Measurements from ENCODE around the gene MSANTD3.

GRCh38 chr9:100441911-100442361 lies 15.0 kb downstream of the MSANTD3 start:
- no peak for TF ChIP-seq CBX3 (IDR thresholded peaks at IDR 0.05; ENCODE audit: borderline replicate concordance in 1 of 2, low read length in 2 of 2)
- TF ChIP-seq, protein P1, sequence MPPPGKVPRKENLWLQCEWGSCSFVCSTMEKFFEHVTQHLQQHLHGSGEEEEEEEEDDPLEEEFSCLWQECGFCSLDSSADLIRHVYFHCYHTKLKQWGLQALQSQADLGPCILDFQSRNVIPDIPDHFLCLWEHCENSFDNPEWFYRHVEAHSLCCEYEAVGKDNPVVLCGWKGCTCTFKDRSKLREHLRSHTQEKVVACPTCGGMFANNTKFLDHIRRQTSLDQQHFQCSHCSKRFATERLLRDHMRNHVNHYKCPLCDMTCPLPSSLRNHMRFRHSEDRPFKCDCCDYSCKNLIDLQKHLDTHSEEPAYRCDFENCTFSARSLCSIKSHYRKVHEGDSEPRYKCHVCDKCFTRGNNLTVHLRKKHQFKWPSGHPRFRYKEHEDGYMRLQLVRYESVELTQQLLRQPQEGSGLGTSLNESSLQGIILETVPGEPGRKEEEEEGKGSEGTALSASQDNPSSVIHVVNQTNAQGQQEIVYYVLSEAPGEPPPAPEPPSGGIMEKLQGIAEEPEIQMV (tag; conservative IDR thresholded peaks at IDR 0.05; ENCODE audit: low read depth): no peak
- TF ChIP-seq POLR2A (conservative IDR thresholded peaks at IDR 0.05): no peak
- TF ChIP-seq ETS1 (conservative IDR thresholded peaks at IDR 0.05; ENCODE audit: control insufficient read depth, low read depth, low read length): no peak
- TF ChIP-seq, protein P2, sequence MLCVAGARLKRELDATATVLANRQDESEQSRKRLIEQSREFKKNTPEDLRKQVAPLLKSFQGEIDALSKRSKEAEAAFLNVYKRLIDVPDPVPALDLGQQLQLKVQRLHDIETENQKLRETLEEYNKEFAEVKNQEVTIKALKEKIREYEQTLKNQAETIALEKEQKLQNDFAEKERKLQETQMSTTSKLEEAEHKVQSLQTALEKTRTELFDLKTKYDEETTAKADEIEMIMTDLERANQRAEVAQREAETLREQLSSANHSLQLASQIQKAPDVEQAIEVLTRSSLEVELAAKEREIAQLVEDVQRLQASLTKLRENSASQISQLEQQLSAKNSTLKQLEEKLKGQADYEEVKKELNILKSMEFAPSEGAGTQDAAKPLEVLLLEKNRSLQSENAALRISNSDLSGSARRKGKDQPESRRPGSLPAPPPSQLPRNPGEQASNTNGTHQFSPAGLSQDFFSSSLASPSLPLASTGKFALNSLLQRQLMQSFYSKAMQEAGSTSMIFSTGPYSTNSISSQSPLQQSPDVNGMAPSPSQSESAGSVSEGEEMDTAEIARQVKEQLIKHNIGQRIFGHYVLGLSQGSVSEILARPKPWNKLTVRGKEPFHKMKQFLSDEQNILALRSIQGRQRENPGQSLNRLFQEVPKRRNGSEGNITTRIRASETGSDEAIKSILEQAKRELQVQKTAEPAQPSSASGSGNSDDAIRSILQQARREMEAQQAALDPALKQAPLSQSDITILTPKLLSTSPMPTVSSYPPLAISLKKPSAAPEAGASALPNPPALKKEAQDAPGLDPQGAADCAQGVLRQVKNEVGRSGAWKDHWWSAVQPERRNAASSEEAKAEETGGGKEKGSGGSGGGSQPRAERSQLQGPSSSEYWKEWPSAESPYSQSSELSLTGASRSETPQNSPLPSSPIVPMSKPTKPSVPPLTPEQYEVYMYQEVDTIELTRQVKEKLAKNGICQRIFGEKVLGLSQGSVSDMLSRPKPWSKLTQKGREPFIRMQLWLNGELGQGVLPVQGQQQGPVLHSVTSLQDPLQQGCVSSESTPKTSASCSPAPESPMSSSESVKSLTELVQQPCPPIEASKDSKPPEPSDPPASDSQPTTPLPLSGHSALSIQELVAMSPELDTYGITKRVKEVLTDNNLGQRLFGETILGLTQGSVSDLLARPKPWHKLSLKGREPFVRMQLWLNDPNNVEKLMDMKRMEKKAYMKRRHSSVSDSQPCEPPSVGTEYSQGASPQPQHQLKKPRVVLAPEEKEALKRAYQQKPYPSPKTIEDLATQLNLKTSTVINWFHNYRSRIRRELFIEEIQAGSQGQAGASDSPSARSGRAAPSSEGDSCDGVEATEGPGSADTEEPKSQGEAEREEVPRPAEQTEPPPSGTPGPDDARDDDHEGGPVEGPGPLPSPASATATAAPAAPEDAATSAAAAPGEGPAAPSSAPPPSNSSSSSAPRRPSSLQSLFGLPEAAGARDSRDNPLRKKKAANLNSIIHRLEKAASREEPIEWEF (CRISPR knock-in tag; IDR thresholded peaks at IDR 0.05): no peak
- no peak for TF ChIP-seq NCOA6 (IDR thresholded peaks at IDR 0.05)

Data from K562 (cell line).